IMR-90 (cell line): ENCODE measurements around the gene ITGA6. TPM values are rescaled to one million over a fixed set of nuclear protein-coding genes. Genes with fewer than 3 reads are reported as not detected.
A peak's percentile ranks its signal among the peaks of the same experiment; 100 is the strongest.

Source experiments
- ATAC-seq: fragments of 200-7000 bp; cut with Tn5 transposase; 2 replicates; pipeline ENCODE4 v1.9.1; 2020; ENCODE audit warnings: low read depth, mild to moderate bottlenecking, moderate library complexity
- BruUV-seq: library from RNA; stranded (reverse); fragments of 400-500 nt; replicated peaks from 2 replicates; lab custom pipeline; 2021; lab: Mats Ljungman, UMichigan
- CTCF ChIA-PET: fragments of 300-600 bp; formaldehyde crosslinking; extraction: SDS; loops from one replicate; lab custom pipeline; 2021; ENCODE audit warnings: antibody characterized with exemption; lab: Yijun Ruan, JAX
- POLR2A ChIA-PET: fragments of 300-600 bp; sonication (Branson Sonifier 250); formaldehyde crosslinking; loops from one replicate; lab custom pipeline; 2022; ENCODE audit warnings: antibody characterized with exemption; ENCODE audit not compliant: unreplicated experiment; lab: Charles Lee
- DNase-seq: peaks from one replicate; pipeline ENCODE4 v3.0.0; 2013
- H2AFZ ChIP-seq: replicated peaks from 2 replicates; pipeline ENCODE3; 2013; ENCODE audit warnings: low read length, mild to moderate bottlenecking; ENCODE audit not compliant: poor library complexity
- H2AK5ac ChIP-seq: 2 replicates; pipeline ENCODE4 v1.6.1; 2013; ENCODE audit warnings: low read depth, low read length, inconsistent platforms
- H2AK9ac ChIP-seq: replicated peaks from 2 replicates; pipeline ENCODE3; 2013; ENCODE audit warnings: mild to moderate bottlenecking, low read depth, low read length, moderate library complexity; ENCODE audit not compliant: poor library complexity
- H2BK120ac ChIP-seq: 2 replicates; pipeline ENCODE4 v1.6.1; 2013; ENCODE audit warnings: low read depth, low read length, inconsistent platforms
- H2BK15ac ChIP-seq: 3 replicates; pipeline ENCODE4 v1.6.1; 2013; ENCODE audit warnings: low read depth, low read length, inconsistent platforms
- H2BK20ac ChIP-seq: 2 replicates; pipeline ENCODE4 v1.6.1; 2013; ENCODE audit warnings: low read depth, mild to moderate bottlenecking, inconsistent platforms, low read length, moderate library complexity
- H2BK5ac ChIP-seq: 2 replicates; pipeline ENCODE4 v1.6.1; 2013; ENCODE audit warnings: mild to moderate bottlenecking, low read depth, low read length, inconsistent platforms; ENCODE audit not compliant: poor library complexity, severe bottlenecking
- H3K14ac ChIP-seq: replicated peaks from 2 replicates; pipeline ENCODE4 v1.6.1; 2013; ENCODE audit warnings: low read depth, low read length, inconsistent platforms
- H3K18ac ChIP-seq: 2 replicates; pipeline ENCODE4 v1.6.1; 2013; ENCODE audit warnings: low read depth, low read length, control low read depth
- H3K23ac ChIP-seq: 2 replicates; pipeline ENCODE4 v1.6.1; 2013; ENCODE audit warnings: low read depth, low read length, inconsistent platforms
- H3K27ac ChIP-seq: 2 replicates; pipeline ENCODE4 v1.5.1; 2013; ENCODE audit warnings: mild to moderate bottlenecking, control low read depth, low read length; ENCODE audit not compliant: insufficient read depth
- H3K27me3 ChIP-seq: 2 replicates; pipeline ENCODE4 v1.6.1; 2013; ENCODE audit warnings: low read length; ENCODE audit not compliant: control insufficient read depth, insufficient read depth
- H3K36me3 ChIP-seq: 2 replicates; pipeline ENCODE4 v1.6.1; 2013; ENCODE audit warnings: low read length, mixed read lengths; ENCODE audit not compliant: control insufficient read depth, insufficient read depth
- H3K4ac ChIP-seq: 2 replicates; pipeline ENCODE4 v1.6.1; 2013; ENCODE audit warnings: low read depth, low read length, inconsistent platforms
- H3K4me1 ChIP-seq: 2 replicates; pipeline ENCODE4 v1.6.1; 2013; ENCODE audit warnings: low read length, mixed read lengths; ENCODE audit not compliant: control insufficient read depth, insufficient read depth
- H3K4me2 ChIP-seq: 2 replicates; pipeline ENCODE4 v1.6.1; 2013; ENCODE audit warnings: low read depth, mild to moderate bottlenecking, control low read depth, low read length, moderate library complexity
- H3K4me3 ChIP-seq: 2 replicates; pipeline ENCODE4 v1.5.1; 2013; ENCODE audit warnings: low read depth, mild to moderate bottlenecking, control low read depth, low read length, moderate library complexity; ENCODE audit not compliant: insufficient read depth
- H3K56ac ChIP-seq: 2 replicates; pipeline ENCODE4 v1.6.1; 2013; ENCODE audit warnings: low read length, inconsistent platforms; ENCODE audit not compliant: insufficient read depth; ENCODE audit errors: extremely low read depth
- H3K79me1 ChIP-seq, 2 experiments: 2 replicates each; pipeline ENCODE4 v1.6.1; 2013; ENCODE audit warnings: low read length in 2 of 2, inconsistent platforms in 1 of 2, low read depth in 1 of 2
- H3K9ac ChIP-seq: 2 replicates; pipeline ENCODE4 v1.6.1; 2013; ENCODE audit warnings: low read depth, low read length, control low read depth
- H3K9me1 ChIP-seq: 2 replicates; pipeline ENCODE4 v1.6.1; 2013; ENCODE audit warnings: low read length, inconsistent platforms; ENCODE audit not compliant: insufficient read depth
- H3K9me3 ChIP-seq: 2 replicates; pipeline ENCODE4 v1.6.1; 2013; ENCODE audit warnings: low read length; ENCODE audit not compliant: control insufficient read depth, insufficient read depth
- H4K20me1 ChIP-seq: 2 replicates; pipeline ENCODE4 v1.6.1; 2013; ENCODE audit warnings: low read length, inconsistent platforms; ENCODE audit not compliant: insufficient read depth
- H4K5ac ChIP-seq: 2 replicates; pipeline ENCODE4 v1.6.1; 2013; ENCODE audit warnings: mild to moderate bottlenecking, low read depth, low read length, control low read depth
- H4K8ac ChIP-seq, 2 experiments: 2 replicates each; pipeline ENCODE4 v1.6.1; 2013; ENCODE audit warnings: low read depth in 2 of 2, low read length in 2 of 2, control low read depth in 1 of 2, inconsistent platforms in 1 of 2
- H4K91ac ChIP-seq: 2 replicates; pipeline ENCODE4 v1.6.1; 2013; ENCODE audit warnings: low read depth, low read length, inconsistent platforms; ENCODE audit not compliant: insufficient read depth
- BHLHE40 ChIP-seq: fragments of 150-350 bp; IDR thresholded peaks from 2 replicates; pipeline ENCODE4 v1.6.1; 2016; ENCODE audit warnings: mild to moderate bottlenecking, low read depth, low read length
- CEBPB ChIP-seq: IDR thresholded peaks from 2 replicates; pipeline ENCODE4 v1.6.1; 2012; ENCODE audit warnings: low read depth, low read length, improper control_type of control experiment
- CHD1 ChIP-seq: IDR thresholded peaks from 2 replicates; pipeline ENCODE4 v1.6.1; 2012; ENCODE audit warnings: low read depth, low read length, improper control_type of control experiment
- CTCF ChIP-seq: conservative IDR thresholded peaks from 2 replicates; pipeline ENCODE4 v1.5.1; 2012; ENCODE audit warnings: mild to moderate bottlenecking, low read depth, low read length, improper control_type of control experiment
- ELK1 ChIP-seq: fragments of 150-350 bp; IDR thresholded peaks from 2 replicates; pipeline ENCODE4 v1.6.1; 2016; ENCODE audit warnings: low read depth, mild to moderate bottlenecking, low read length, moderate library complexity, borderline replicate concordance
- FOS ChIP-seq: fragments of 150-350 bp; IDR thresholded peaks from 2 replicates; pipeline ENCODE4 v1.6.1; 2016; ENCODE audit warnings: low read depth, low read length
- MAZ ChIP-seq: IDR thresholded peaks from 2 replicates; pipeline ENCODE4 v1.6.1; 2012; ENCODE audit warnings: low read depth, mild to moderate bottlenecking, low read length, improper control_type of control experiment, moderate library complexity, borderline replicate concordance
- MXI1 ChIP-seq: IDR thresholded peaks from 2 replicates; pipeline ENCODE4 v1.6.1; 2012; ENCODE audit warnings: low read depth, mild to moderate bottlenecking, low read length, moderate library complexity, borderline replicate concordance
- NFE2L2 ChIP-seq: fragments of 150-350 bp; IDR thresholded peaks from 2 replicates; pipeline ENCODE4 v1.6.1; 2016; ENCODE audit warnings: low read depth, mild to moderate bottlenecking, low read length
- POLR2A ChIP-seq: IDR thresholded peaks from 2 replicates; pipeline ENCODE4 v1.6.1; 2012; ENCODE audit warnings: mild to moderate bottlenecking, low read depth, low read length
- RAD21 ChIP-seq: IDR thresholded peaks from 2 replicates; pipeline ENCODE4 v1.6.1; 2012; ENCODE audit warnings: low read length, improper control_type of control experiment
- RCOR1 ChIP-seq: IDR thresholded peaks from 2 replicates; pipeline ENCODE4 v1.6.1; 2012; ENCODE audit warnings: mild to moderate bottlenecking, low read length, improper control_type of control experiment; ENCODE audit not compliant: insufficient replicate concordance
- RFX5 ChIP-seq: IDR thresholded peaks from 2 replicates; pipeline ENCODE4 v1.8.0; 2012; ENCODE audit warnings: low read depth, mild to moderate bottlenecking, low read length, moderate library complexity
- SMC3 ChIP-seq: fragments of 150-350 bp; IDR thresholded peaks from 2 replicates; pipeline ENCODE4 v1.6.1; 2016; ENCODE audit warnings: low read depth, mild to moderate bottlenecking, antibody characterized with exemption, low read length, moderate library complexity
- USF2 ChIP-seq: fragments of 150-350 bp; IDR thresholded peaks from 2 replicates; pipeline ENCODE4 v1.6.1; 2017; ENCODE audit warnings: mild to moderate bottlenecking, antibody characterized with exemption, low read length, low read depth
- WGBS, 2 experiments: methylation state at CpG; one replicate each; pipeline versions ENCODE4 v1.1.5 to v1.1.7; 2013; ENCODE audit warnings: missing lambda C conversion rate in 2 of 2; ENCODE audit not compliant: insufficient read length in 1 of 2; ENCODE audit errors: extremely low coverage in 2 of 2; 5-methylcytosine and 5-hydroxymethylcytosine counted together
- dilution Hi-C: fragments of 300-500 bp; cut with HindIII; formaldehyde crosslinking; loops from one replicate; pipeline ENCODE4 v1.14.3; 2018; ENCODE audit warnings: low sequenced_read_pairs; ENCODE audit not compliant: unreplicated experiment
- in situ Hi-C: fragments of 300-500 bp; cut with MboI; formaldehyde crosslinking; loops from 3 replicates; pipeline ENCODE4 v1.14.3; 2019; ENCODE audit warnings: low sequenced_read_pairs, inconsistent platforms, mixed read lengths
- intact Hi-C: fragments of 100-400 bp; cut with micrococcal nuclease; formaldehyde crosslinking; loops from 2 replicates; pipeline ENCODE4 v1.10.0; 2022
- polyA plus RNA-seq, 3 experiments: library from polyadenylated mRNA; depleted of rRNA; stranded (reverse); fragments of >200 nt; gene quantifications; 2 replicates each; pipeline ENCODE4 v1.2.3, GENCODE V29; 2012; ENCODE audit warnings: low replicate concordance in 1 of 3
- total RNA-seq: library from RNA; depleted of rRNA; stranded (reverse); fragments of >200 nt; gene quantifications from 2 replicates; pipeline ENCODE4 v1.2.3, GENCODE V29; 2012

ITGA6 gene
- total and polyA plus RNA-seq, 2 of the 4 experiments (the other 2 are of a cell fraction), result 12.5 to 43.9 TPM

- no peak overlapping the region for H3K4me3 ChIP-seq
- no peak overlapping the region for H3K14ac ChIP-seq
- dilution Hi-C loops, result no loop called here
- H3K27ac ChIP-seq, result no peak overlapping the region
- H3K27me3 ChIP-seq, result no peaks in the 10 kb centered on the region
- H3K18ac ChIP-seq, result no peak overlapping the region
- H4K91ac ChIP-seq, result no peak overlapping the region
- no peak overlapping the region for H2AFZ ChIP-seq
- no peak overlapping the region for H3K9ac ChIP-seq
- H2BK5ac ChIP-seq, result no peak overlapping the region
- H2BK20ac ChIP-seq, result no peak overlapping the region
- no peak for ATAC-seq
- H3K4me2 ChIP-seq, result no peak overlapping the region
- peaks cover 45 to 73% of the 10 kb centered on the region in 2 experiments for H3K79me1 ChIP-seq
- no peak overlapping the region for H2AK5ac ChIP-seq
- intact Hi-C loops, result no loop called here
- no peaks in the 10 kb centered on the region for H3K36me3 ChIP-seq
- POLR2A ChIA-PET, result no interaction called here
- WGBS, 2 experiments, result 100% methylated on average over 1 of the region's 5 CpGs; no CpG with 5 or more reads in 1 of the 2 experiments
- BruUV-seq, result no TSS peak
- H2AK9ac ChIP-seq, result no peak overlapping the region
- no peak overlapping the region for H4K5ac ChIP-seq
- H4K20me1 ChIP-seq, result no peaks in the 10 kb centered on the region
- H3K23ac ChIP-seq, result no peak overlapping the region
- peak; percentile 18 for DNase-seq
- peaks cover 14% of the 10 kb centered on the region for H3K9me1 ChIP-seq
- H3K9me3 ChIP-seq, result no peaks in the 10 kb centered on the region
- H3K4ac ChIP-seq, result no peak overlapping the region
- H2BK15ac ChIP-seq, result no peak overlapping the region
- H2BK120ac ChIP-seq, result no peak overlapping the region
- in situ Hi-C loops, result no loop called here
- CTCF ChIA-PET, result interaction anchor here (0.7 kb wide), 1 partner anchor 615 kb away, joined by 3 read pairs; no protein-coding TSS in a partner anchor
- H4K8ac ChIP-seq, result 0 out of 4 replicates have a peak overlapping the region, but pooled peaks of 1 of the 2 experiments have one; percentile 11
- H3K4me1 ChIP-seq, result peaks cover 9% of the 10 kb centered on the region
- H3K56ac ChIP-seq, result no peak overlapping the region
- TF ChIP-seq USF2 (no peak), RFX5 (no peak), CHD1 (no peak), RCOR1 (no peak), SMC3 (no peak), NFE2L2 (no peak), RAD21 (no peak), POLR2A (no peak), BHLHE40 (no peak), MAZ (no peak), CEBPB (no peak), CTCF (no peak), MXI1 (no peak), FOS (no peak), ELK1 (no peak)
Measured at GRCh38 chr2:172434821-172435605, 7.6 kb downstream of the ITGA6 start.
